Stimulated activated CD8-positive, alpha-beta memory T cell treated with anti-CD3 and anti-CD28 coated beads, Interleukin-4, amount 100 ng/mL, for 24 hours (primary cell): ENCODE results near the gene STOX2.

Experiments used
- DNase-seq: peaks from one replicate; pipeline ENCODE4 v3.0.0-alpha.2; 2020; ENCODE audit warnings: low read depth

Gene STOX2

GRCh38 chr4:183897193-183897592 lies 7.9 kb upstream of the STOX2 start:
- DNase-seq: no peak

GRCh38 chr4:183898456-183898855 lies 6.7 kb upstream of the STOX2 start:
- DNase-seq: no peak

GRCh38 chr4:183903021-183903760 lies 1.9 kb upstream of the STOX2 start:
- DNase-seq: no peak

GRCh38 chr4:183905593-183906488 lies 734 bp downstream of the STOX2 start:
- DNase-seq: no peak

- DNase-seq: no peak
Measured at GRCh38 chr4:183906489-183906738, 1.3 kb downstream of the STOX2 start.

GRCh38 chr4:183906739-183907651 lies 1.9 kb downstream of the STOX2 start:
- DNase-seq: no peak

- no peak for DNase-seq
Measured at GRCh38 chr4:183907871-183908683, 3.0 kb downstream of the STOX2 start.

GRCh38 chr4:183909187-183909586 lies 4.1 kb downstream of the STOX2 start:
- no peak for DNase-seq

- DNase-seq: no peak
Measured at GRCh38 chr4:183909801-183910200, 4.7 kb downstream of the STOX2 start.

- no peak for DNase-seq
Measured at GRCh38 chr4:183912585-183912984, 7.5 kb downstream of the STOX2 start.

GRCh38 chr4:183915976-183916375 lies 10.9 kb downstream of the STOX2 start:
- DNase-seq: no peak

GRCh38 chr4:183918696-183919095 lies 13.6 kb downstream of the STOX2 start:
- no peak for DNase-seq

- DNase-seq: no peak
Measured at GRCh38 chr4:183919141-183919540, 14.0 kb downstream of the STOX2 start.

GRCh38 chr4:183920512-183920911 lies 15.4 kb downstream of the STOX2 start:
- no peak for DNase-seq

- DNase-seq: no peak
Measured at GRCh38 chr4:183921335-183921734, 16.2 kb downstream of the STOX2 start.

GRCh38 chr4:183924362-183925044 lies 19.4 kb downstream of the STOX2 start:
- no peak for DNase-seq

- DNase-seq: no peak
Measured at GRCh38 chr4:183926950-183927349, 21.8 kb downstream of the STOX2 start.

- DNase-seq: no peak
Measured at GRCh38 chr4:183932576-183932975, 27.5 kb downstream of the STOX2 start.

GRCh38 chr4:183934761-183935160 lies 29.7 kb downstream of the STOX2 start:
- DNase-seq: no peak

- no peak for DNase-seq
Measured at GRCh38 chr4:183935355-183936005, 30.4 kb downstream of the STOX2 start.

GRCh38 chr4:183936047-183936446 lies 30.9 kb downstream of the STOX2 start:
- DNase-seq: no peak
